AG20443 (cell line): ENCODE results near the gene SPAG16.

Experiments used
- DNase-seq: peaks from one replicate; pipeline ENCODE4 v3.0.0; 2012; ENCODE audit warnings: low spot score, mixed read lengths

Gene SPAG16

GRCh38 chr2:214169736-214170135 is 885.5 kb downstream of the SPAG16 start:
- no peak for DNase-seq

- no peak for DNase-seq
Measured at GRCh38 chr2:214174563-214174962, 890.3 kb downstream of the SPAG16 start.

- DNase-seq = no peak
Measured at GRCh38 chr2:214180071-214180470, 895.8 kb downstream of the SPAG16 start.

- no peak for DNase-seq
Measured at GRCh38 chr2:214180686-214181085, 896.4 kb downstream of the SPAG16 start.

- DNase-seq = no peak
Measured at GRCh38 chr2:214184461-214184860, 900.2 kb downstream of the SPAG16 start.

GRCh38 chr2:214185546-214185945 is 901.3 kb downstream of the SPAG16 start:
- no peak for DNase-seq

GRCh38 chr2:214192711-214193110 is 908.4 kb downstream of the SPAG16 start:
- DNase-seq = no peak

- peak; percentile 24 for DNase-seq
Measured at GRCh38 chr2:214193943-214194342, 909.7 kb downstream of the SPAG16 start.

GRCh38 chr2:214196260-214196659 is 912.0 kb downstream of the SPAG16 start:
- no peak for DNase-seq

- DNase-seq = no peak
Measured at GRCh38 chr2:214201892-214202291, 917.6 kb downstream of the SPAG16 start.

GRCh38 chr2:214203214-214203613 is 919.0 kb downstream of the SPAG16 start:
- DNase-seq = no peak

GRCh38 chr2:214203744-214204289 is 919.6 kb downstream of the SPAG16 start:
- DNase-seq = no peak

- no peak for DNase-seq
Measured at GRCh38 chr2:214215107-214215506, 930.8 kb downstream of the SPAG16 start.

- DNase-seq = no peak
Measured at GRCh38 chr2:214217136-214217535, 932.9 kb downstream of the SPAG16 start.

GRCh38 chr2:214217599-214217998 is 933.3 kb downstream of the SPAG16 start:
- DNase-seq = no peak

GRCh38 chr2:214220251-214220650 is 936.0 kb downstream of the SPAG16 start:
- DNase-seq = no peak

GRCh38 chr2:214226061-214226460 is 941.8 kb downstream of the SPAG16 start:
- DNase-seq = no peak

GRCh38 chr2:214232271-214232670 is 948.0 kb downstream of the SPAG16 start:
- peak; percentile 31 for DNase-seq

GRCh38 chr2:214233164-214233563 is 948.9 kb downstream of the SPAG16 start:
- no peak for DNase-seq

- DNase-seq = no peak
Measured at GRCh38 chr2:214242797-214243196, 958.5 kb downstream of the SPAG16 start.

- peak; percentile 33 for DNase-seq
Measured at GRCh38 chr2:214244847-214245246, 960.6 kb downstream of the SPAG16 start.

GRCh38 chr2:214246417-214246816 is 962.2 kb downstream of the SPAG16 start:
- DNase-seq = no peak

- DNase-seq = no peak
Measured at GRCh38 chr2:214247531-214247930, 963.3 kb downstream of the SPAG16 start.

- no peak for DNase-seq
Measured at GRCh38 chr2:214255046-214255445, 970.8 kb downstream of the SPAG16 start.

GRCh38 chr2:214261683-214262082 is 977.4 kb downstream of the SPAG16 start:
- no peak for DNase-seq
